IMR-90 (cell line): ENCODE data around the gene PCCB. TPM values are rescaled to one million over a fixed set of nuclear protein-coding genes. Genes with fewer than 3 reads are reported as not detected.
A peak's percentile ranks its signal among the peaks of the same experiment; 100 is the strongest.

Source experiments
- ATAC-seq: fragments of 200-7000 bp; cut with Tn5 transposase; 2 replicates; pipeline ENCODE4 v1.9.1; 2020; ENCODE audit warnings: low read depth, mild to moderate bottlenecking, moderate library complexity
- BruUV-seq: library from RNA; stranded (reverse); fragments of 400-500 nt; replicated peaks from 2 replicates; lab custom pipeline; 2021; lab: Mats Ljungman, UMichigan
- CTCF ChIA-PET: fragments of 300-600 bp; formaldehyde crosslinking; extraction: SDS; loops from one replicate; lab custom pipeline; 2021; ENCODE audit warnings: antibody characterized with exemption; lab: Yijun Ruan, JAX
- POLR2A ChIA-PET: fragments of 300-600 bp; sonication (Branson Sonifier 250); formaldehyde crosslinking; loops from one replicate; lab custom pipeline; 2022; ENCODE audit warnings: antibody characterized with exemption; ENCODE audit not compliant: unreplicated experiment; lab: Charles Lee
- DNase-seq: peaks from one replicate; pipeline ENCODE4 v3.0.0; 2013
- H2AFZ ChIP-seq: replicated peaks from 2 replicates; pipeline ENCODE3; 2013; ENCODE audit warnings: low read length, mild to moderate bottlenecking; ENCODE audit not compliant: poor library complexity
- H2AK5ac ChIP-seq: 2 replicates; pipeline ENCODE4 v1.6.1; 2013; ENCODE audit warnings: low read depth, low read length, inconsistent platforms
- H2AK9ac ChIP-seq: replicated peaks from 2 replicates; pipeline ENCODE3; 2013; ENCODE audit warnings: mild to moderate bottlenecking, low read depth, low read length, moderate library complexity; ENCODE audit not compliant: poor library complexity
- H2BK120ac ChIP-seq: 2 replicates; pipeline ENCODE4 v1.6.1; 2013; ENCODE audit warnings: low read depth, low read length, inconsistent platforms
- H2BK15ac ChIP-seq: 3 replicates; pipeline ENCODE4 v1.6.1; 2013; ENCODE audit warnings: low read depth, low read length, inconsistent platforms
- H2BK20ac ChIP-seq: 2 replicates; pipeline ENCODE4 v1.6.1; 2013; ENCODE audit warnings: low read depth, mild to moderate bottlenecking, inconsistent platforms, low read length, moderate library complexity
- H2BK5ac ChIP-seq: 2 replicates; pipeline ENCODE4 v1.6.1; 2013; ENCODE audit warnings: mild to moderate bottlenecking, low read depth, low read length, inconsistent platforms; ENCODE audit not compliant: poor library complexity, severe bottlenecking
- H3K14ac ChIP-seq: replicated peaks from 2 replicates; pipeline ENCODE4 v1.6.1; 2013; ENCODE audit warnings: low read depth, low read length, inconsistent platforms
- H3K18ac ChIP-seq: 2 replicates; pipeline ENCODE4 v1.6.1; 2013; ENCODE audit warnings: low read depth, low read length, control low read depth
- H3K23ac ChIP-seq: 2 replicates; pipeline ENCODE4 v1.6.1; 2013; ENCODE audit warnings: low read depth, low read length, inconsistent platforms
- H3K27ac ChIP-seq: 2 replicates; pipeline ENCODE4 v1.5.1; 2013; ENCODE audit warnings: mild to moderate bottlenecking, control low read depth, low read length; ENCODE audit not compliant: insufficient read depth
- H3K27me3 ChIP-seq: 2 replicates; pipeline ENCODE4 v1.6.1; 2013; ENCODE audit warnings: low read length; ENCODE audit not compliant: control insufficient read depth, insufficient read depth
- H3K36me3 ChIP-seq: 2 replicates; pipeline ENCODE4 v1.6.1; 2013; ENCODE audit warnings: low read length, mixed read lengths; ENCODE audit not compliant: control insufficient read depth, insufficient read depth
- H3K4ac ChIP-seq: 2 replicates; pipeline ENCODE4 v1.6.1; 2013; ENCODE audit warnings: low read depth, low read length, inconsistent platforms
- H3K4me1 ChIP-seq: 2 replicates; pipeline ENCODE4 v1.6.1; 2013; ENCODE audit warnings: low read length, mixed read lengths; ENCODE audit not compliant: control insufficient read depth, insufficient read depth
- H3K4me2 ChIP-seq: 2 replicates; pipeline ENCODE4 v1.6.1; 2013; ENCODE audit warnings: low read depth, mild to moderate bottlenecking, control low read depth, low read length, moderate library complexity
- H3K4me3 ChIP-seq: 2 replicates; pipeline ENCODE4 v1.5.1; 2013; ENCODE audit warnings: low read depth, mild to moderate bottlenecking, control low read depth, low read length, moderate library complexity; ENCODE audit not compliant: insufficient read depth
- H3K56ac ChIP-seq: 2 replicates; pipeline ENCODE4 v1.6.1; 2013; ENCODE audit warnings: low read length, inconsistent platforms; ENCODE audit not compliant: insufficient read depth; ENCODE audit errors: extremely low read depth
- H3K79me1 ChIP-seq, 2 experiments: 2 replicates each; pipeline ENCODE4 v1.6.1; 2013; ENCODE audit warnings: low read length in 2 of 2, inconsistent platforms in 1 of 2, low read depth in 1 of 2
- H3K9ac ChIP-seq: 2 replicates; pipeline ENCODE4 v1.6.1; 2013; ENCODE audit warnings: low read depth, low read length, control low read depth
- H3K9me1 ChIP-seq: 2 replicates; pipeline ENCODE4 v1.6.1; 2013; ENCODE audit warnings: low read length, inconsistent platforms; ENCODE audit not compliant: insufficient read depth
- H3K9me3 ChIP-seq: 2 replicates; pipeline ENCODE4 v1.6.1; 2013; ENCODE audit warnings: low read length; ENCODE audit not compliant: control insufficient read depth, insufficient read depth
- H4K20me1 ChIP-seq: 2 replicates; pipeline ENCODE4 v1.6.1; 2013; ENCODE audit warnings: low read length, inconsistent platforms; ENCODE audit not compliant: insufficient read depth
- H4K5ac ChIP-seq: 2 replicates; pipeline ENCODE4 v1.6.1; 2013; ENCODE audit warnings: mild to moderate bottlenecking, low read depth, low read length, control low read depth
- H4K8ac ChIP-seq, 2 experiments: 2 replicates each; pipeline ENCODE4 v1.6.1; 2013; ENCODE audit warnings: low read depth in 2 of 2, low read length in 2 of 2, control low read depth in 1 of 2, inconsistent platforms in 1 of 2
- H4K91ac ChIP-seq: 2 replicates; pipeline ENCODE4 v1.6.1; 2013; ENCODE audit warnings: low read depth, low read length, inconsistent platforms; ENCODE audit not compliant: insufficient read depth
- CHD1 ChIP-seq: IDR thresholded peaks from 2 replicates; pipeline ENCODE4 v1.6.1; 2012; ENCODE audit warnings: low read depth, low read length, improper control_type of control experiment
- WGBS, 2 experiments: methylation state at CpG; one replicate each; pipeline versions ENCODE4 v1.1.5 to v1.1.7; 2013; ENCODE audit warnings: missing lambda C conversion rate in 2 of 2; ENCODE audit not compliant: insufficient read length in 1 of 2; ENCODE audit errors: extremely low coverage in 2 of 2; 5-methylcytosine and 5-hydroxymethylcytosine counted together
- dilution Hi-C: fragments of 300-500 bp; cut with HindIII; formaldehyde crosslinking; loops from one replicate; pipeline ENCODE4 v1.14.3; 2018; ENCODE audit warnings: low sequenced_read_pairs; ENCODE audit not compliant: unreplicated experiment
- in situ Hi-C: fragments of 300-500 bp; cut with MboI; formaldehyde crosslinking; loops from 3 replicates; pipeline ENCODE4 v1.14.3; 2019; ENCODE audit warnings: low sequenced_read_pairs, inconsistent platforms, mixed read lengths
- intact Hi-C: fragments of 100-400 bp; cut with micrococcal nuclease; formaldehyde crosslinking; loops from 2 replicates; pipeline ENCODE4 v1.10.0; 2022
- polyA plus RNA-seq, 3 experiments: library from polyadenylated mRNA; depleted of rRNA; stranded (reverse); fragments of >200 nt; gene quantifications; 2 replicates each; pipeline ENCODE4 v1.2.3, GENCODE V29; 2012; ENCODE audit warnings: low replicate concordance in 1 of 3
- total RNA-seq: library from RNA; depleted of rRNA; stranded (reverse); fragments of >200 nt; gene quantifications from 2 replicates; pipeline ENCODE4 v1.2.3, GENCODE V29; 2012

The PCCB gene
- total and polyA plus RNA-seq, 2 of the 4 experiments (the other 2 are of a cell fraction) = 40.5 to 76.2 TPM

GRCh38 chr3:136251511-136251910 lies 1.4 kb downstream of the PCCB start:
- 0 out of 2 replicates have a peak overlapping the region, but pooled peaks have one; percentile 13 for H4K91ac ChIP-seq
- peak overlapping the region; percentile 86; the same call in 1 of the 2 replicates for H3K4me2 ChIP-seq
- no peak overlapping the region for H3K27ac ChIP-seq
- H3K4me1 ChIP-seq = peaks cover 4% of the 10 kb centered on the region; the same call in 1 of the 2 replicates
- H3K23ac ChIP-seq = no peak overlapping the region
- dilution Hi-C loops = no loop called here
- H3K4me3 ChIP-seq = no peak overlapping the region
- H2AK5ac ChIP-seq = no peak overlapping the region
- H3K9me1 ChIP-seq = peaks cover 11% of the 10 kb centered on the region
- in situ Hi-C loops = loop anchor here (10.0 kb wide), 1 partner anchor 177 kb away; no protein-coding TSS in a partner anchor
- H3K18ac ChIP-seq = no peak overlapping the region
- H3K79me1 ChIP-seq = peaks cover 18 to 45% of the 10 kb centered on the region in 2 experiments
- H3K9ac ChIP-seq = no peak overlapping the region
- POLR2A ChIA-PET = no interaction called here
- peak overlapping the region; percentile 66 for H2AK9ac ChIP-seq
- H2BK15ac ChIP-seq = no peak overlapping the region
- H3K36me3 ChIP-seq = peaks cover 7% of the 10 kb centered on the region
- DNase-seq = no peak
- no peak overlapping the region; the same call in 1 of the 2 replicates for H3K56ac ChIP-seq
- H2AFZ ChIP-seq = no peak overlapping the region
- no peak overlapping the region for H2BK20ac ChIP-seq
- no peaks in the 10 kb centered on the region for H4K20me1 ChIP-seq
- ATAC-seq = no peak
- H2BK120ac ChIP-seq = no peak overlapping the region
- H4K8ac ChIP-seq = no peak overlapping the region; a peak in 1 of 4 replicates
- no CpG with 5 or more reads among the region's 3 CpGs for WGBS, 2 experiments
- CTCF ChIA-PET = interaction anchor here (0.8 to 1.2 kb wide), 2 partner anchors 55 to 173 kb away, joined by 3 to 4 read pairs; partner anchors contain the start of gene MSL2
- BruUV-seq = no TSS peak
- TF ChIP-seq CHD1 = no peak
- intact Hi-C loops = no loop called here
- no peak overlapping the region for H2BK5ac ChIP-seq
- 0 out of 2 replicates have a peak overlapping the region, but pooled peaks have one; percentile 36 for H3K14ac ChIP-seq
- no peaks in the 10 kb centered on the region for H3K9me3 ChIP-seq
- no peak overlapping the region for H4K5ac ChIP-seq
- H3K4ac ChIP-seq = no peak overlapping the region
- no peaks in the 10 kb centered on the region for H3K27me3 ChIP-seq
